ENCODE measurements around the gene STX1B. TPM values are rescaled to one million over a fixed set of nuclear protein-coding genes. Genes with fewer than 3 reads are reported as not detected.

STX1B gene
- total and polyA plus RNA-seq, 5 donors from 2014 or later: 0.74 TPM; not detected in 4

DNA sequence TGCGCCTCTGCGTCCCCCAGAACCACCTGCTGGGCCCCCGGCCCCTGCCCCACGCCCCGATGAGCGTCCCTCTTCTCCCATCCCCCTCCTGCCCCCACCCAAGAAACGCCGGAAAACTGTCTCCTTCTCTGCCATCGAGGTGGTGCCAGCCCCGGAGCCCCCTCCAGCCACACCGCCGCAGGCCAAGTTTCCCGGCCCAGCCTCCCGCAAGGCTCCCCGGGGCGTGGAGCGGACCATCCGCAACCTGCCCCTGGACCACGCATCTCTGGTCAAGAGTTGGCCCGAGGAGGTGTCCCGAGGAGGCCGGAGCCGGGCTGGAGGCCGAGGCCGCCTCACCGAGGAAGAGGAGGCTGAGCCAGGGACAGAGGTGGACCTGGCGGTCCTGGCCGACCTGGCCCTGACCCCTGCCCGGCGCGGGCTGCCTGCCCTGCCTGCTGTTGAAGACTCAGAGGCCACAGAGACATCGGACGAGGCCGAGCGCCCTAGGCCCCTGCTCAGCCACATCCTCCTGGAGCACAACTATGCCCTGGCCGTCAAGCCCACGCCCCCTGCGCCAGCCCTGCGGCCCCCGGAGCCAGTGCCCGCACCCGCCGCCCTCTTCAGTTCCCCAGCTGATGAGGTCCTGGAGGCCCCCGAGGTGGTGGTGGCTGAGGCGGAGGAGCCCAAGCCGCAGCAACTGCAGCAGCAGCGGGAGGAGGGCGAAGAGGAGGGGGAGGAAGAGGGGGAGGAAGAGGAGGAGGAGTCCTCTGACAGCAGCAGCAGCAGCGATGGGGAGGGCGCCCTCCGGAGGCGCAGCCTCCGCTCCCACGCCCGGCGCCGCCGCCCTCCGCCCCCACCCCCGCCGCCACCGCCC lies 31.0 kb downstream of the STX1B start:
- no peak overlapping the region for H3K27ac ChIP-seq (ENCODE audit: insufficient read depth, low read length, poor library complexity, severe bottlenecking)
- H3K4me3 ChIP-seq (ENCODE audit: low read depth, low read length): no peak overlapping the region
- Mint-ChIP-seq H3K9me3 (peaks cover 0 to 1% (median 0%) of the 10 kb centered on the region in 7 donors), H3K4me1 (peaks cover 0 to 13% (median 3%) of the 10 kb centered on the region in 4 donors), H3K27ac (no peak overlapping the region), H3K27me3 (no peaks in the 10 kb centered on the region), H3K4me3 (no peak overlapping the region), H3K36me3 (peaks cover 23% of the 10 kb centered on the region)
- ATAC-seq (ENCODE audit: low read depth in 2 of 2): no peak
- no peaks in the 10 kb centered on the region for H3K27me3 ChIP-seq (ENCODE audit: control insufficient read depth, insufficient read depth, low read length)
- H3K4me1 ChIP-seq (ENCODE audit: control insufficient read depth, insufficient read depth, low read length, poor library complexity, severe bottlenecking): no peaks in the 10 kb centered on the region
- no peaks in the 10 kb centered on the region for H3K9me3 ChIP-seq (ENCODE audit: control insufficient read depth in 2 of 2, low read length in 2 of 2)
- peaks cover 55% of the 10 kb centered on the region for H3K36me3 ChIP-seq (ENCODE audit: control insufficient read depth, insufficient read depth, low read length)
- no peak for DNase-seq

DNA sequence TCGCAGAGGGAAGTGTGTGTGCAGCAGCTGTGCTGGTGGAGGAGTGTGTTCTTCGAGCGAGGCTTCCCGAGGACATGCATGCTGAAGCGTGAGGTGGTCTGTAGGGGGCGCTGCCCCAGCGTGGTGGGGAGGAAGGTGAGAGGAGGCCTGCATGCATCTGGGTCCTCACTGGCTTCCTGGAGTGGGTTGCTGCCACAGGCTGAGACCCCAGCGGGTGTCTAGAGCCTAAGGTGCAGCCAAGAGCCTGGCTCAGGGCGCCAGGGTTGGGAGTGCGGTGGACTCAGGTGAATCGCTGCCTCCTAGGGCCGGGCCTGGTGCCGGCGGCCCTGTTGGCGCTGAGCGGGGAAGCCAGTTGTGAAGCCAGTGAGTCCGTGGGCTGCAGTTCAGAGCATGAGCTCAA lies 32.9 kb downstream of the STX1B start:
- H3K27ac ChIP-seq (ENCODE audit: insufficient read depth, low read length, poor library complexity, severe bottlenecking): no peak overlapping the region
- H3K4me1 Mint-ChIP-seq: peaks cover 0 to 14% (median 7%) of the 10 kb centered on the region in 4 donors
- H3K27ac Mint-ChIP-seq: no peak overlapping the region
- peak in 1 of 3 donors; percentile 26 for DNase-seq
- no peaks in the 10 kb centered on the region for H3K4me1 ChIP-seq (ENCODE audit: control insufficient read depth, insufficient read depth, low read length, poor library complexity, severe bottlenecking)
- peak in 1 of 2 donors; percentile 19 for ATAC-seq (ENCODE audit: low read depth in 2 of 2)
- H3K9me3 ChIP-seq (ENCODE audit: control insufficient read depth in 2 of 2, low read length in 2 of 2): no peaks in the 10 kb centered on the region
- peaks cover 31% of the 10 kb centered on the region for H3K36me3 Mint-ChIP-seq
- no peak overlapping the region for H3K4me3 Mint-ChIP-seq
- H3K36me3 ChIP-seq (ENCODE audit: control insufficient read depth, insufficient read depth, low read length): peaks cover 60% of the 10 kb centered on the region
- H3K27me3 Mint-ChIP-seq: no peaks in the 10 kb centered on the region
- no peak overlapping the region for H3K4me3 ChIP-seq (ENCODE audit: low read depth, low read length)
- no peaks in the 10 kb centered on the region for H3K27me3 ChIP-seq (ENCODE audit: control insufficient read depth, insufficient read depth, low read length)
- H3K9me3 Mint-ChIP-seq: peaks cover 0 to 1% (median 0%) of the 10 kb centered on the region in 7 donors

GRCh38 chr16:30976486-30976885 lies 34.0 kb downstream of the STX1B start:
- ATAC-seq (ENCODE audit: low read depth in 2 of 2) (no peak), DNase-seq (no peak)
- H3K4me1 ChIP-seq (ENCODE audit: control insufficient read depth, insufficient read depth, low read length, poor library complexity, severe bottlenecking): no peaks in the 10 kb centered on the region
- H3K27me3 ChIP-seq (ENCODE audit: control insufficient read depth, insufficient read depth, low read length): no peaks in the 10 kb centered on the region
- peak overlapping the region in 1 of 3 donors; percentile 9 for H3K27ac Mint-ChIP-seq
- no peak overlapping the region for H3K4me3 Mint-ChIP-seq
- H3K4me3 ChIP-seq (ENCODE audit: low read depth, low read length): no peak overlapping the region
- H3K36me3 Mint-ChIP-seq: peaks cover 37% of the 10 kb centered on the region
- H3K27ac ChIP-seq (ENCODE audit: insufficient read depth, low read length, poor library complexity, severe bottlenecking): no peak overlapping the region
- H3K9me3 Mint-ChIP-seq: peaks cover 0 to 1% (median 0%) of the 10 kb centered on the region in 7 donors
- H3K4me1 Mint-ChIP-seq: peaks cover 0 to 17% (median 7%) of the 10 kb centered on the region in 4 donors
- no peaks in the 10 kb centered on the region for H3K9me3 ChIP-seq (ENCODE audit: control insufficient read depth in 2 of 2, low read length in 2 of 2)
- H3K36me3 ChIP-seq (ENCODE audit: control insufficient read depth, insufficient read depth, low read length): peaks cover 65% of the 10 kb centered on the region
- H3K27me3 Mint-ChIP-seq: no peaks in the 10 kb centered on the region

DNA sequence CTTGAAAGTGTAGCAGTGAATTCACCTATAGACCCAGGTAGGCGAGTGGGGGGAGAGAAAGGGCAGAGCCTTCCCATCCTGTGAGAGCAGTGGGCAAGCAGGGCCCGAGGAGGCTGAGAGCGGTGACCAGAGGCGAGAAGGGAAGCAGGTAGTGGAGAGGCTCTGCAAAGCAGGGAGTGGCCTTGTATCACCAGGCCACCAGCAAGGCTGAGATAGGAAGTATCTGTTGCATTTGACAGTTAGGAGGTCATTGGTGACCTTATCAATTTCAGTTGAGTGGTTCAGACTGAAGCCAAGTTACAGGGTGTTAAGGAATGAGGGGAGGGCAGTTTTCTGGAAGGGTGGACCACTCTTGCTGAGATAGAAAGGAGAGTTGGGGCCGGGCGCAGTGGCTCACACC lies 36.1 kb downstream of the STX1B start:
- H3K36me3 Mint-ChIP-seq: peaks cover 48% of the 10 kb centered on the region

DNA sequence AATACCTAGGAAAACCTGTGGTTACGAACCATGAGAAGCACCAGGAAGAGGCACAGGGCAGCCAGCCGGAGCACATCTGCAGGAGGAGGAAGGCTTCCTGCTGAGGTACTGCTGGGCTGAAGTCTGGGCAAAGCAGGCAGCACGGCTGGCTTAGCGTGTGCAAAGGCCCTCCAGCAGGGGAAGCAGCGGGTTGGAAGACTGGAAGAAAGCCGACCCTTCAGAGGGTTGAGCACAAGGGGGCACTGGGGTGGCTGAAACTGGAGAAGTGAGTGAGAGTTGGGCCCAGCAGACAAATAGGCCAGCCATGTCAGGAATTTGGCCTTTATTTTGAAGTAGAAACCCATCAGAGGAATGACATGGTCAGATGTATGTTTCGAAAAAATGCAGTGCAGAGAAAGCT lies 37.6 kb downstream of the STX1B start:
- Mint-ChIP-seq H3K9me3 (no peaks in the 10 kb centered on the region), H3K4me1 (peaks cover 0 to 18% (median 6%) of the 10 kb centered on the region in 4 donors), H3K27ac (peak overlapping the region in 1 of 3 donors; percentile 38), H3K36me3 (peaks cover 51% of the 10 kb centered on the region), H3K27me3 (no peaks in the 10 kb centered on the region), H3K4me3 (no peak overlapping the region)
- H3K36me3 ChIP-seq (ENCODE audit: control insufficient read depth, insufficient read depth, low read length): peaks cover 74% of the 10 kb centered on the region
- ATAC-seq (ENCODE audit: low read depth in 2 of 2) (no peak), DNase-seq (no peak)
- no peaks in the 10 kb centered on the region for H3K4me1 ChIP-seq (ENCODE audit: control insufficient read depth, insufficient read depth, low read length, poor library complexity, severe bottlenecking)
- no peak overlapping the region for H3K4me3 ChIP-seq (ENCODE audit: low read depth, low read length)
- no peaks in the 10 kb centered on the region for H3K27me3 ChIP-seq (ENCODE audit: control insufficient read depth, insufficient read depth, low read length)
- H3K27ac ChIP-seq (ENCODE audit: insufficient read depth, low read length, poor library complexity, severe bottlenecking): no peak overlapping the region
- H3K9me3 ChIP-seq (ENCODE audit: control insufficient read depth in 2 of 2, low read length in 2 of 2): no peaks in the 10 kb centered on the region

More for the DNA sequence above, 36.1 kb downstream of the STX1B start:
- DNase-seq (no peak), ATAC-seq (ENCODE audit: low read depth in 2 of 2) (no peak)
- peaks cover 68% of the 10 kb centered on the region for H3K36me3 ChIP-seq (ENCODE audit: control insufficient read depth, insufficient read depth, low read length)
- H3K9me3 ChIP-seq (ENCODE audit: control insufficient read depth in 2 of 2, low read length in 2 of 2): no peaks in the 10 kb centered on the region
- no peaks in the 10 kb centered on the region for H3K27me3 Mint-ChIP-seq
- H3K9me3 Mint-ChIP-seq: no peaks in the 10 kb centered on the region
- peaks cover 0 to 20% (median 7%) of the 10 kb centered on the region in 4 donors for H3K4me1 Mint-ChIP-seq
- no peak overlapping the region for H3K27ac ChIP-seq (ENCODE audit: insufficient read depth, low read length, poor library complexity, severe bottlenecking)
- H3K27ac Mint-ChIP-seq: peak overlapping the region in 2 of 3 donors; percentile 17 to 84
- no peaks in the 10 kb centered on the region for H3K27me3 ChIP-seq (ENCODE audit: control insufficient read depth, insufficient read depth, low read length)
- H3K4me1 ChIP-seq (ENCODE audit: control insufficient read depth, insufficient read depth, low read length, poor library complexity, severe bottlenecking): no peaks in the 10 kb centered on the region
- no peak overlapping the region for H3K4me3 ChIP-seq (ENCODE audit: low read depth, low read length)
- H3K4me3 Mint-ChIP-seq: no peak overlapping the region

- ATAC-seq (ENCODE audit: low read depth in 2 of 2) (no peak), DNase-seq (no peak)
- Histone ChIP-seq H3K27ac (ENCODE audit: insufficient read depth, low read length, poor library complexity, severe bottlenecking) (no peak overlapping the region), H3K4me3 (ENCODE audit: low read depth, low read length) (no peak overlapping the region), H3K4me1 (ENCODE audit: control insufficient read depth, insufficient read depth, low read length, poor library complexity, severe bottlenecking) (no peaks in the 10 kb centered on the region), H3K9me3 (ENCODE audit: control insufficient read depth in 2 of 2, low read length in 2 of 2) (no peaks in the 10 kb centered on the region), H3K27me3 (ENCODE audit: control insufficient read depth, insufficient read depth, low read length) (no peaks in the 10 kb centered on the region), H3K36me3 (ENCODE audit: control insufficient read depth, insufficient read depth, low read length) (peaks cover 74% of the 10 kb centered on the region)
- Mint-ChIP-seq H3K27me3 (no peaks in the 10 kb centered on the region), H3K9me3 (no peaks in the 10 kb centered on the region), H3K36me3 (peaks cover 54% of the 10 kb centered on the region), H3K4me3 (no peak overlapping the region), H3K4me1 (peaks cover 0 to 18% (median 8%) of the 10 kb centered on the region in 4 donors), H3K27ac (no peak overlapping the region)
Measured at GRCh38 chr16:30971298-30971697, 39.1 kb downstream of the STX1B start.

DNA sequence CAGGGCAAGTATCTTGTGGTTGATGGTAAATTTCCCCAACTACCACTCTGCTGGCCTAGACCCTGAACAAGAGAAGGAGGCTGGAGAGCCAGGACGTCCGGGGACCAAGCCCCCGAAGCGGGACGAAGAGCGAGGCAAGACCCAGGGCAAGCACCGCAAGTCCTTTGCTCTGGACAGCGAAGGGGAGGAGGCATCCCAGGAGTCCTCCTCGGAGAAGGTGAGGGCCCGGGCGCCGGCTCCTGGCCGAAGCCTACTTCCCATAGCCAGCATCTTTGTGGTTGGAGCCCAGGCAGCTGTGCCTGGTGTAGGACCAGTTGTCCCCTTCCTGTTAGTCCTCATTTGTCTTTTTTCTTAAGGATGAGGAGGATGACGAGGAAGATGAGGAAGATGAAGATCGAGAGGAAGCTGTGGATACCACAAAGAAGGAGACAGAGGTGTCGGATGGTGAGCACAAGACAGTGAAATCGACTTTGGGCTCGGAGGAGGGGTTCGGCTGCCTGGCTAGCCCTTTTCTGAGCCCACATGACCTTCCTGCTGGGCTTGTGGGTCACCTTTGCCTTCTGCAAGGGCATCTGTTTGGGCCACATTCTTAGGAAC lies 41.1 kb downstream of the STX1B start:
- Mint-ChIP-seq H3K9me3 (no peaks in the 10 kb centered on the region), H3K4me1 (peaks cover 0 to 15% (median 6%) of the 10 kb centered on the region in 4 donors), H3K4me3 (no peak overlapping the region), H3K27ac (no peak overlapping the region), H3K27me3 (no peaks in the 10 kb centered on the region), H3K36me3 (peaks cover 49% of the 10 kb centered on the region)
- Histone ChIP-seq H3K27ac (ENCODE audit: insufficient read depth, low read length, poor library complexity, severe bottlenecking) (no peak overlapping the region), H3K36me3 (ENCODE audit: control insufficient read depth, insufficient read depth, low read length) (peaks cover 78% of the 10 kb centered on the region), H3K27me3 (ENCODE audit: control insufficient read depth, insufficient read depth, low read length) (no peaks in the 10 kb centered on the region), H3K9me3 (ENCODE audit: control insufficient read depth in 2 of 2, low read length in 2 of 2) (no peaks in the 10 kb centered on the region), H3K4me1 (ENCODE audit: control insufficient read depth, insufficient read depth, low read length, poor library complexity, severe bottlenecking) (no peaks in the 10 kb centered on the region), H3K4me3 (ENCODE audit: low read depth, low read length) (no peak overlapping the region)
- ATAC-seq (ENCODE audit: low read depth in 2 of 2) (no peak), DNase-seq (no peak)
